ENCODE data around the gene AFF4.
"Not testable (repeated sequence)": the region's sequence is repeated elsewhere in the genome, so short reads cannot be mapped to it uniquely, and the experiment has no call there.

AFF4 gene

DNA sequence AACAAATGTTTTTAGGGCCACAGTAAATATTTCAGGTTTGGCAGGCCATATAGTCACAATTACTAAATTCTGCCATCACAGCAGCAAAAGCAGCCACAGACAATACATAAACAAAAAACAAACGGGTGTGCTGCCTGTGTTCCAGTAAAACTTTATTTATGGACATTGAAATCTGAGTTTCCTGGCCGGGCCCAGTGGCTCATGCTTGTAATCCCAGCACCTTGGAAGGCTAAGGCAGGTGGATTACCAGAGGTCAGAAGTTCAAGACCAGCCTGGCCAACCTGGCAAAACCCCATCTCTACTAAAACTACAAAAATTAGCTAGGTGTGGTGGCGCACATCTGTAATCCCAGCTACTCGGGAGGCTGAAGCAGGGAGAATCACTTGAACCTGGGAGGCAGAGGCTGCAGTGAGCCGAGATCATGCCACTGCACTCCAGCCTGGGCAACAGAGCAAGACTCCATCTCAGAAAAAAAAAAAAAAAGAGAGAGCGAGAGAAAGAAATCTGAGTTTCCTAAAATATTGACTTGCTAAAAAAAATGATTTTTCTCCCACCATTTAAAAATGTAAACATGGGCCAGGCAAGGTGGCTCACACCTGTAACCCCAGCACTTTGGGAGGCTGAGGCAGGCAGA is 7.2 kb downstream of the AFF4 start:
- DNase-seq (ENCODE audit: low read depth) = not testable (repeated sequence)

DNA sequence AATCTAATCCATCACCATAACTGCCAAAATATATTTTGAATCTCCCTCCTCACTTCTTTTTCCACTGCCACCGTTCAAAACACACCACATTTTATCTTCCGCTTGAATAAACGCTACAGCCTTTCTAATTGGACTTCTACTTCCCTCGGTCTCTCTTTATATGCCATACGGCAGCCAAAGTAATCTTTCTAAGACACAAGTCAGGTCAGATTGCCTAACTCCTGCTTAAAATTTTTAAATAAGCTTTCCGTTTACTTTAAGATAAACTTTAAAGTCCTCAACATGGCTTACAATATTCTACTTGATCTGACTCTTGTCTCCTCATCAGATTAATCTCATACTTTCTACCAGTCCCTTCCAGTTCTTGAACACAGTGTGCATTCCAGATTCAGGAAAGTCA is 9.7 kb downstream of the AFF4 start:
- no peak for DNase-seq (ENCODE audit: low read depth)

DNA sequence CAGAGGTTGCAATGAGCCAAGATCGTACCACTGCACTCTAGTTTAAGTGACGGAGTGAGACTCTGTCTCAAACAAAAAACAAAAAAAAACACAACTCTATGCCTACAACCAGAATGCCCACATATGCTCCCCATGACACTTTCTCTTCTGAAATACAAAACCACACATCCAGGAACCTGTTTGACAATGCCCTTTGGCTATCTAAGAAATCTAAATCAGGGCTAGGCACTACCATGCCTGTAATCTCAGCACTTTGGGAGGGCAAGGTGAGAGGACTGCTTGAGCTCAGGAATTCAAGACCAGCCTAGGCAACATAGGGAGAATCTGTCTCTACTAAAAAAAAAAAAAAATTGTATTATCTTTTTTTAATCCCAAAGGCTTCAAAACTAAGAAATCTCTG is 10.6 kb downstream of the AFF4 start:
- no peak for DNase-seq (ENCODE audit: low read depth)

DNA sequence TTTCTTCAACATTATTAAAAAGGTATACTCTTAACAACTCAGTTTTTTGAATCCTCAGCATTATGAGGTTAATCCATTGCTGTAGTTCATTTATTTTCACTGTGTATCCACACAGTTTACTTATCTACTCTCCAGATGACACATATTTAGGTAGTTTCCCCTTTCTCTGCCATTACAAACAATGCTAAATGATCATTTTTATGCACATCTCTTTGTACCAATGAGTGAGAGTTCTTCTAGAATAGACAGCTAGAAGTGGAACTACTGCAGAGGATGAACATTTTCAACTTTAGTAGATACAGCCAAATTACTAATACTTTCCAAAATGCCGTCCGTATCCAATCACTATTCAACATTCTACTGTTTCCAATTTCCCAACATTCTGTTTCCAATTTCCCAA is 11.5 kb downstream of the AFF4 start:
- no peak for DNase-seq (ENCODE audit: low read depth)

DNA sequence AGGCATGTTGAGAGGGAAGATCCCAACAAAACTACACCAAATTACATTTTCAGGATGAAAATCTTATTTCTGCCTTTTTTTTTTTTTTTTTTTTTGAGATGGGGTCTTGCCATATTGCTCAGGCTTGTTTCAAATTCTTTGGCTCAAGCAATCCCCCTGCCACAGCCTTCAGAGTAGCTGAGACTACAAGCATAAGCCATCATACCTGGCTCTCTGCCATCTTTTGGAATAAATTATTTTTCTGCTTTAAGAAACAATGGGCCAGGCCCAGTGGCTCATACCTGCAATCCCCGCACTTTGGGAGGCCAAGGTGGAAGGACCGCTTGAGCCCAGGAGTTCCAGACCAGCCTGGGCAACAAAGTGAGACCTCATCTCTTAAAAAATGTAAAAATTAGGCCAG is 14.3 kb downstream of the AFF4 start:
- DNase-seq (ENCODE audit: low read depth) = no peak

DNA sequence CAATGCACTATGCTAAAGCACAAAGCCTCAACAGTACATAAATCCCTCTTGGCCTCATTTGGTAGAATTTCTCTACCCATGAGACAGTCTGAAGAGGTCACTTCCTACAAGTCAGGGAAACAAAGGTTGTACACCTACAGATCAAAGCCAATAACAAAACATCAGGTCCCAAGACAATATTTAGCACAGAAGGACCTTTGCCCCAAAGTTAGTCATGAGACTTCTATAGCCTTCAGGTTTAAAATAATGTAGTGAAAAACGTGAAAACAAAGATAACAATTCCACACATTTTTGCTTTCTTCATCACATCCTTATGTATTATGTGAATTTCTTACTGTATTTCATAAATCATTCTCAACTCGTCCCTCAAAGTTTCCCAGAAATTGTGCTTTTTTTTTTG is 15.8 kb downstream of the AFF4 start:
- DNase-seq (ENCODE audit: low read depth) = no peak

DNA sequence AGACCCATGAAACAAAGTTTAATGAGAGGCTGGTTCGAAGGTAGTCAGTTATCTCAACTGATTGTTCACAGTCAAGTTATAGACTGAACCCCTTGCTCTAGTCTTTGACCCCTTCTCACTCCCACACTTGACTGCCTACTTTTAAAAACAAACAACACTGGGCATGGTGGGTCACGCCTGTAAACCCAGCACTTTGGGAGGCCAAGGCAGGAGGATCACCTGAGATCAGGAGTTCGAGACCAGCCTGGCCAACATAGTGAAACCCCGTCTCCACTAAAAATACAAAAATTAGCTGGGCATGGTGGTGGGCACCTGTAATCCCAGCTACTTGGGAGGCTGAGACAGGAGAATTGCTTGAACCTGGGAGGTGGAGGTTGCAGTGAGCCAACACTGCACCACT is 18.1 kb downstream of the AFF4 start:
- not testable (repeated sequence) for DNase-seq (ENCODE audit: low read depth)

DNA sequence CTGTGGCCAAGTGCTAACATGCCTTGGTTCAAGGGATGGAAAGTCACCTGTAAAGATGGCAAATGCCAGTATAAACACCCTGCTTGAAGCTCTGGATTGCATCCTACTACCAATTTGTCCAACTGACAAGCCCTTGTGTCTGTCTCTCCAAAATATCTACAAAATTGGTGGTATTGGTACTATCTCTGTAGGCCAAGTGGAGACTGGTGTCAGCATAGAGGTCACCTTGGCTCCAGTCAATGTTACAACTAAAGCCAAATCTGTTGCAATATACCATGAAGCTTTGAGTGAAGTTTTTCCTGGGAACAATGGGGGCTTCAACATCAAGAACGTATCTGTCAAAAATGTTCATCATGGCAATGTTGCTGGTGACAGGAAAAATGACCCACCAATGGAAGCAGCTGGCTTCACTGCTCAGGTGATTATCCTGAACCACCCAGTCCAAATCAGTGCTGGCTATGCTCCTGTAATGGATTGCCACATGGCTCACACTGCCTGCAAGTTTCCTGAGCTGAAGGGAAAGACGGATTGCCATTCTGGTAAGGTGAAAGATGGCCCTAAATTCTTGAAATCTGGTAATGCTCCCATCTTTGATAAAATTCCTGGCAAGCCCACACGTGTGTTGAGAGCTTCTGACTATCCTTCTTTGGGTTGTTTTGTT is 19.9 kb downstream of the AFF4 start:
- DNase-seq (ENCODE audit: low read depth) = no peak

DNA sequence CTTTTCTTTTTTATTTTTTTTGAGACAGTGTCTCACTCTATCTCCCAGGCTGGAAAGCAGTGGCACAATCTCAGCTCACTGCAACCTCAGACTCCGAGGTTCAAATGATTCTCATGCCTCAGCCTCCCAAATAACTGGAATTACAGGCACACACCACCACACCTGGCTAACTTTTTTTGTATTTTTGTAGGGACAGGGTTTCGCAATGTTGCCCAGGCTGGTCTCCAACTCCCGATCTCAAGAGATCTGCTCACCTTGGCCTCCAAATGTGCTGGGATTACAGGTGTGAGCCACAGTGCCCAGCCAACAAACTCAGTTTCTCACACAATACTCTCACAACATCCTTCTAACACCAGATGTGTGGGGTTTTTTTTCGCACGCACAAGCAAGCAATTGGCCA is 22.1 kb downstream of the AFF4 start:
- DNase-seq (ENCODE audit: low read depth) = no peak

DNA sequence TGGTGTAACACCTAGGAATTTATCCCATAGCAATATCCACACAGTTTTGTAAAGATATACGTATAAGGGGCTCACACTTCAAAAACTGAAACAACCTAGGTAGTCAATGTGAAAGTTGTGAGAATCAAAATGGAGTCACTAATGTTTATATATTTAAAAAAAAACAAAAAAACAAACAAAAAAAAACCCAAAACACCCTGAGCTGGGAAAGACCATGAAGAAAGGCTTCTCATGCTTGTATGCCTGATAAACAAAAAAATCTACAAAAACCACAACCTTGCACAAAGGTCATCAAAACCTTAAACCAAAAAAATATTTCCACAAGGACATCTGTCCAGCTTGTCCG is 35.4 kb downstream of the AFF4 start:
- no peak for DNase-seq (ENCODE audit: low read depth)

DNA sequence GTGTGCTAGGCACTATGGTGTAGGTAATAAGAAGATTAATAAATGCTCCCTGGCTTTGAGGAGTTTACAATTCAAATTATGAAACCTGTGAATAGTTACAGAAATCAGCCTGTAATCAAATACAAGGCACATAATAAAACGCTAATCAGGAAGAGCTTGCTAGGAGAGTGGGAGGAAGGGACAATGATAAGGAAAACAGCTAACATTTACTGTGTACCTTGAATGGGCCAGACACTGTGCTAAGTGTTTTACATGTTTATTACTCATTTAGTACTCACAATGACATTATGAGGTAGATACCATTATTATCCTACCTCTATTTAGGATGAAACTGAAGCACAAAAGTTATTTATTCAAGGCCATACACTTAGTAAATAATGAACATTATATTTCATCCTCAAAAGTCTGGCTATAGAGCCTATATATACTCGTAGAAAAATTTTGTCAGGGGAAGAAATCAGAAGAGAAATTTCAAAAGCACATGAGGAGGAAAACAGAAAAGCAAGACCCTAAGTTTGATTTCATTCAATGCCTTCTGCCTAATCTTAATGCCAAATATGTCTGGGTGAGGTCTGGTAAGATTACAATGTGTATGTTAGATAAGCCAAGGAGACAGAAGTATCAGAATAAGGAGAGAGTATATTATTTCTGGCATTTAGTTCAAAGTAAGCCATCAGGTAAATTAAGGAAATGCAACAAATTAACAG is 35.9 kb downstream of the AFF4 start:
- no peak for DNase-seq (ENCODE audit: low read depth)

DNA sequence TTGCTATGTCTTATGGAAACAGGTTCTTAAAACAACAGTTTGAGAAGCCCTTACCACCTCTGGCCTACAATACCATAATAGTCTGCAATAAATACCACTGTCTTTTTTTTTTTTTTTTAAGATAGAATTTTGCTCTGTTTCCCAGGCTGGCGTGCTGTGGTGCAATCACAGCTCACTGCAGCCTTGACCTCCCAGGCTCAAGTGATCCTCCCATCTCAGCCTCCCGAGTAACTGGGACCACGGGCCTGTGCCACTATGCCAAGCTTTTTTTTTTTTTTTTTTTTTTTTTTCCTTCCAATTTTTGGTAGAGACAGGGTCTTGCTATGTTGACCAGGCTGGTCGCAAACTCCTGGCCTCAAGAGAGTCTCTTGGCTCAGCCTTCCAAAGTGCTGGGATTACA is 37.0 kb downstream of the AFF4 start:
- DNase-seq (ENCODE audit: low read depth) = no peak

DNA sequence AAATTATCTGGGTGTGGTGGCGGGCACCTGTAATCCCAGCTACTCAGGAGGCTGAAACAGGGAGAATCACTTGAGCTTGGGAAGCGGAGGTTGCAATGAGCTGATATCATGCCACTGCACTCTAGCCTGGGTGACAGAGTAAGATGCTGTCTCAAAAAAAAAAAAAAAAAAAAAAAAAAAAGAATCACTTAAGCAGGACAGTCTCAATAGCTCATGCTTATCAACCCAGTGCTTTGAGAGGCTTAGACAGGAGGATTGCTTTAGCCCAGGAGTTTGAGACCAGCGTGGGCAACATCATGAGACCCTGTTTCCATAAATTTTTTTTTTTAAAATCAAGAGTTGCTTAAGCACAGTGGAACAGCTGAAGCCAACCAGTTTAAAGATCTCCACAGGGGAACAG is 47.3 kb downstream of the AFF4 start:
- DNase-seq (ENCODE audit: low read depth) = no peak

DNA sequence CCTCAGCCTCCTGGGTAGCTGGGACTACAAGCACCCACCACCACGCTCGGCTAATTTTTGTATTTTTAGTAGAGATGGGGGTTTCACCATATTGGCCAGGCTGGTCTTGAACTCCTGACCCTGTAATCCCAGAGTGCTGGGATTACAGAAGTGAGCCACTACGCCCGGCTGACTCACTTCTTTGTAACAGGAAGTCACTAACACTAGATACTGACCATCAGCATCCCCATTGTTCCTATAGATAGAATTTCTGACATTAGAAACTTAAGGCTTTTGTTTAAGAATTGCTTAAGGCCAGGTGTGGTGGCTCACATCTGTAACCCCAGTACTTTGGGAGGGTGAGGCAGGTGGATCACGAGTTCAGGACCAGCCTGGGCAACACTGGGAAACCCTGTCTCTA is 47.8 kb downstream of the AFF4 start:
- DNase-seq (ENCODE audit: low read depth) = no peak

DNA sequence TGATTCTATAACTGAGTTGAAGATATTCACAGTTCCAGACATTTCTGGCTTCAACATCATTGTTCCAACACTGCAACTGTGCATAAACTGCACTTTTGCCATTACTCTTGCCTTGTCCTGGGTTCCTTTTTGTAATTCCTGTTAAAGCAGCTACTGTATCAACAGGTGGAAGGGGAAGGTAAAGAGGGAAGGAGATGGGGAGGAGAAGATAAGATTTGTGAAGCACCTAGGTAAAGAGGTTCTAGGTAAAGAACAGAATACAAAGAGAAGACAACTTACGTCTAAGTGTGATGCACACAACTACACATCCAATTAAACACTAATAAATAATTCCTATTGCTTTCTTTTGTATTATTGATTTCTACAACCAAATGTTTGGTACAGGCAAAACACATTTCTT is 53.7 kb downstream of the AFF4 start:
- no peak for DNase-seq (ENCODE audit: low read depth)

DNA sequence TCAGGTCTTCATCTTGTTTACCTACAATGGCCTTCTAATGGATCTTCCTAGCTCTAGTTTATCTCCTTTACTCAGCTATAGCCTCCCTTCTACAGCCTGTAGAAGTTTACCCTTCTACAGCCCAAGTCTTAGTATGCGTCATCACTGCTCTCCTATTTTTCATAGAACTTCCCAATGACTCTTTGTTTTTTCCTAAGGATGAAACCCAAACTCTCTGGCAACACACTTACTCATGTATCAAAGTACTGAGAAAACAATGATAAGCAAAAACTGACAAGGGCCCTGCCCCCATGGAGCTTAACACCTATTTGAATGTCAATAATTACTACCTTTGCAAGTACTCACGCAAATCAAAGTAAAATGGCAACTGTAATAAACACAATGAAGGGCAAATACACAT is 56.3 kb downstream of the AFF4 start:
- DNase-seq (ENCODE audit: low read depth) = no peak

DNA sequence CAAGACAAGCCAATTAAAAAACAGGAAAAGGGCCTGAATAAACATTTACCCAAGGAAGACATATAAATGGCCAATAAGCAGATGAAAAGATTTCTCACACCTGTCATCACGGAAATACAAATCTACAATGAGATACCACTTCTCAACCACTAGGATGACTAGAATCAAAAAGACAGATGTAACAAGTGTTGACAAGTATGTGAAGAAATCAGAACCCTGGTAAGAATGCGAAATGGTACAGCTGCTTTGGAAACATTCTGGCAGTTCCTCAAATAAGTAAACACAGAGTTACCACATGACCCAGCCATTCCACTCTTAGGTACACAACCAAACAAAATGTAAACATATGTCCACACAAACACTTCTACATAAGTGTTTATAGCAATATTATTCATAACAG is 57.5 kb downstream of the AFF4 start:
- no peak for DNase-seq (ENCODE audit: low read depth)

DNA sequence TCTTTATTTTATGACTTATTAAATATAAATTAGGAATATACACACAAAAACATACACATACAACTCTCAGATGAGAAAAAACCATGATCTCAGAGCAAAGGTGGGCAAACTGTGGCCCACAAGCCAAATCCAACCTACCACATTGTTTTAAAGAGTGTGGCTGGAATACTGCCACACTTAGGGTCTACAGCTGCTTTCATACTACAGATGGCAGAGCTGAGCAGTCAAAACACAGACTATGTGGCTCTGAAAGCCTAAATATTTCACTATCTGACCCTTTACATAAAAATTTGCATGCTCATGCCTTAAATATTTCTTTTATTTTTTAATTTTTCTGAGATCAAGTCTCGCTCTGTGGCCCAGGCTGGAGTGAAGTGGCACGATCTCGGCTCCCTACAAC is 61.7 kb downstream of the AFF4 start:
- no peak for DNase-seq (ENCODE audit: low read depth)

DNA sequence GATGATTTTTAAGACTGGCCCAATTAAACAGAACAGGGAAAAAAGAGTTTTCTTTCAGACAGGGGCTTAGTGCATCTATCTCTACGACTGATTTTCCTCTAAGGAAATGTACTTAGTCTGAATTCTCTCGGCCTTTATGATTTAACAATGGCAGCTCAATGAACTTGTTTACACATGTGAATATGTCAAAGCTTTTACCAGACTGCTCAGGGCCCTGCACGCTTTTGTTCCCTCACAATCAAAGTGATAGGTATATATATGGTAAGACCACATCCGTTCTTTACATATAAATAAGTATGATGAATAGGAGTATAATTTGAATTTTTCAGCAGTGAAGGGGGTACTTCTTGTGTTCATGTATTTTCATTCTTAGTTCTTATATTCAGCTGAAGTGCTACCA is 62.4 kb downstream of the AFF4 start:
- DNase-seq (ENCODE audit: low read depth) = no peak

DNA sequence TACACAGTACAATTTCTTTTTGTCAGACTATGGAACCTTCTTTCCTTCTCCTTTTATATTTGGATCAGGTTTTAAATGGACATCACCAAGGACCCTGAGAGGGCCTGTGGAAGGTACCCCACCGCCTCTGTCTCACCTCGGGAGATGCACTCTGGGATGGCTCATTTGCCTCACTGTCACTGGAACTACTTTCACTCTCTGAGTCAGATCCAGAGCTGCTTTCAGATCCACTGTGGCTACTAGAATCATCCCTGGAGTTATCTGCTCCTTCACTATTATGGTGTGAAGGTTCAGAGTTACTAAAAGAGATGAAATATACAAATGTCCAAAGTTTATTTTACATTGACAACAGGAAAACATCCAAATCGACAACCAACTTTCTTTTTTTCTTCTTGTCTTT is 65.3 kb downstream of the AFF4 start:
- no peak for DNase-seq (ENCODE audit: low read depth)

DNA sequence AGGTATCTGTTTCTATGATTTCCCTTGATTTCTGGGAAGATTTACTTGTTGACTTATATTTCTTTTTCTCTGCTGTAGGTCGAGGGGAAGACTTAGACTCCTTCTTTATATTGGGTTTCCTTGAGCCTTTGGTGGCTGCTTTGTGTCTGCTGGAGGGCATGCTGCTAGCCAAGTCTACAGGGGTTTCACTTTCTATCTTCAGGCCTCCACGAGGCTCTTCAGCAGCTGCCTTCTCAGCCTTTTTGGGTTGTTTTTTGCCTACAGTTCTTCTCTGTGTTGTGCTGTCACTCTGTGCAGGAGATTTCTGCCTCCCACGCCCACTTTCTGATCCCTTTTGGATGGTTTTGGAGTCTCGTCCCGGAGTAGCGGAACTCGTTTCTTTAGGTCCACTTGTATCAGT is 66.7 kb downstream of the AFF4 start:
- DNase-seq (ENCODE audit: low read depth) = no peak

DNA sequence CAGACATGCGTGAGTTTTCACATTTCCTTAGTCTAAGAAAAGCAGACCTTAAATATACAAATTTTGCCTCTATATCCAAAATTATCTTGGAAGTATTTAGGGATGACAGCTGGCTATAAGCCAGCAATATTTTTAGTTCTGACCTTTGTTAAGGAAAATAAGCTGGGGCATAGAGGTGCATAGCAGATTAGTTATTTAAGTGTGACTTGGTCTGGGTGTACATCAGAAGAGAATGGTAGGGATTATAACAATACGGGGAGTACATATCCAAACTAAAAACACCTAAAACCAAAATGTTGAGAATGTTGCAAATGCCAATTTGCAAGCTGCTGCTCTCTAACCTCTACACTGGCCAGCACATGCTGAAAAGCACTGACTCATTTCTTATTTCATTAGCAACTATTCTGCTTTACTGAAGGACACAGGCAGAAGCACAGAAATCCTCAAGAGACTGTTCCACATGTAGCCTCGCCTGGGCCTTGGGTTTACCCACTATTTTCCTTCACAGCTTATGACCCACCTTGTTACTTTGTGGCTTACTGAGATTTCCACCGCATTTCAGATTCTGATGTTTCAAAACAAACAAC is 67.6 kb downstream of the AFF4 start:
- DNase-seq (ENCODE audit: low read depth) = no peak

DNA sequence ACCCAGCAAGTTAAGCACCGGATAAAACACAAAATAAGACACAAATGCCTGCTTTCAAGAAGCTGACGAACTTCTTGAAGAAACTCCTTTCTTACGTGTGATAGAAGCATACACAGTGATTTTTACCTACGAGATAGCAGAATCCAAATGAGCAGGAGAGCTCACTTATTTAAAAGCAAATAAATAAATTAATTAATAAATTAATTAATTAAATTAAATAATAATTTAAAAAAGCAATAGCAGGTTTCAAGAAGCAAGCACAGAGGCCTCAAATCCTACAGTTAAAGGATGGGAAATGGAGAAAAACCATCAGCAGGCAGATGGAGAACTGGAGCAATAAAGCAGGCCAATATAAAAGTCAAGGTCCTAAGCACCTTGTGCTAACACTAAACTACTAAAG is 72.6 kb downstream of the AFF4 start:
- no peak for DNase-seq (ENCODE audit: low read depth)

DNA sequence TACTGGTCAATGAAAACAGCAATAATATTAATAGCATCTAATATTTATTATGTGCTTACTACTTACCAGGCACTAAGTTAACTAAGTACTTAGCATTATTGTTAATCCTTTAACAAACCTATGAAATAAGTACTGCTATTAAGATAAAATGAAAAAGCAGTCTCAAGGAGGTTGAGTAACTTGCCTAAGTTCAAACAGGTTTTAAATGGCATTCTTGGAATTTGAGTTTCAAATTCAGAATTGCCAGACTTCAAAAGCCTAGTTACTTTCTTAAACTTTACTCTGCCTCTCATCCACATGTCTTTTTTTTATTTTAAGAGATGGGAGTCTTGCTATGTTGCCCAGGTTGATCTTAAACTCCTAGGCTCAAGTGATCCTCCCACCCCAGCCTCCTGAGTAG is 73.9 kb downstream of the AFF4 start:
- DNase-seq (ENCODE audit: low read depth) = no peak
